Gastrocnemius medialis (tissue), 4 donors: ENCODE results near the gene CNFN.
"Not testable (repeated sequence)": the region's sequence is repeated elsewhere in the genome, so short reads cannot be mapped to it uniquely, and the experiment has no call there.

ENCODE experiments used
- CTCF ChIP-seq, 5 experiments: fragments of 450-650 bp in 3 of 5; fragments of 200-600 bp in 2 of 5; sonication (generic) in 2 of 5; IDR thresholded peaks in 4 of 5; conservative IDR thresholded peaks in 1 of 5; 1 replicate in 4 of 5; 2 replicates in 1 of 5; pipeline ENCODE4 v1.5.1; 2016 to 2019; ENCODE audit warnings: antibody characterized with exemption in 5 of 5, mild to moderate bottlenecking in 3 of 5, moderate library complexity in 3 of 5
- POLR2A ChIP-seq, 2 donors: fragments of 450-650 bp; IDR thresholded peaks; one replicate each; pipeline ENCODE4 v1.6.1; 2017; ENCODE audit warnings: antibody characterized with exemption in 2 of 2, mild to moderate bottlenecking in 2 of 2, moderate library complexity in 2 of 2

DNA sequence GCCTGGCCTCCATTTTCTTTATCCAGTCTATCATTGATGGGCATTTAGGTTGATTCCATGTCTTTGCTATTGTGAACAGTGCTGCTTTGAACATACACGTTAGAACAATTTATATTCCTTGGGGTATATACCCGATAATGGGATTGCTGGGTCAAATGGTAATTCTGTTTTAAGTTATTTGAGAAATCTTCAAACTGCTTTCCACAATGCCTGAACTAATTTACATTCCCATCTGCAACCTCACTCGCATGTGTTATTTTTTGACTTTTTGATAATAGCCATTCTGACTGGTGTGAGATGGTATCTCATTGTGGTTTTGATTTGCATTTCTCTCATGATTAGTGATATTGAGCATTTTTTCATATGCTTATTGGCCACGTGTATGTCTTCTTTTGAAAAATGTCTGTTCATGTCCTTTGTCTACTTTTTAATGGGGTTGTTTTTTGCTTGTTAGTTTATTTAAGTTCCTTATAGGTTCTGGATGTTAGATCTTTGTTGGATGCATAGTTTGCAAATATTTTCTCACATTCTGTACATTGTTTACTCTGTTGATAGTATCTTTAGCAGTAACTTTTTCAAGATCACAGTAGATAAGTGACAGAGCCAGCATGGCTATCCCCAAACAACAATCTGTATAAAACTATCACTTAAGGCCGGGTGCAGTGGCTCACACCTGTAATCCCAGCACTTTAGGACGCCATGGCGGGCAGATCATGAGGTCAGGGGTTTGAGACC, 50.8 kb downstream of the CNFN start:
- not testable (repeated sequence) for TF ChIP-seq CTCF (IDR thresholded peaks at IDR 0.05 in 4 of 5, conservative IDR thresholded peaks at IDR 0.05 in 1 of 5); POLR2A (IDR thresholded peaks at IDR 0.05)
